Stimulated activated CD4-positive, alpha-beta T cell treated with anti-CD3 and anti-CD28 coated beads, Interleukin-12 subunit alpha, Interleukin-12 subunit beta, amount 100 ng/mL, for 4 hours (primary cell): Measurements from ENCODE around the gene DAGLB.
A peak's percentile ranks its signal among the peaks of the same experiment; 100 is the strongest.
"Not testable (repeated sequence)": the region's sequence is repeated elsewhere in the genome, so short reads cannot be mapped to it uniquely, and the experiment has no call there.

Experiments used
- DNase-seq: peaks from one replicate; pipeline ENCODE4 v3.0.0-alpha.2; 2020

Gene DAGLB

GRCh38 chr7:6460990-6461584, 13.3 kb upstream of the DAGLB start:
- no peak for DNase-seq

- DNase-seq: no peak
These were observed 12.5 kb upstream of the DAGLB start for GRCh38 chr7:6460303-6460702.

GRCh38 chr7:6458676-6459075, 10.9 kb upstream of the DAGLB start:
- DNase-seq: not testable (repeated sequence)

GRCh38 chr7:6453734-6454133, 6.0 kb upstream of the DAGLB start:
- DNase-seq: no peak

DNA sequence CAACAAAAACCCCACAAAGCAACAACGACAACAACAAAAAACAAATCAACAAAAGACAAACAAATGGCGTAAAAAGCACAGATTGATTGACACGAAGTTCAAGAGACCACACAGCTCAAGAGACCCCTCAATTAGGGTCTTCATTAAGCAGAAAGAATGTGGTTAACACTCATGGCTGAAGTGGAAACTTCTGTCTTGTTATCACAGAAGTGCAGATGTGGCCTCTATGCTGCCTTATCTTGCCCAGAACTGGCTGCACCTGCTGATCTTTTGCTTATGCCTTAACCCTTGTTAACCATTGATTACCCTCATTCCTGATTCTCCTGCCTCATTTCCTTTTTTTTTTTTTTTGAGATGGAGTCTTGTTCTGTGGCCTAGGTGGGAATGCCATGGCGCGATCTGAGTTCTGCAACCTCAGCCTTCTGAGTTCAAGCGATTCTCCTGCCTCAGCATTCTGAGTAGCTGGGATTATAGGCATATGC, 3.5 kb upstream of the DAGLB start:
- no peak for DNase-seq

- not testable (repeated sequence) for DNase-seq
These were observed 2.8 kb upstream of the DAGLB start for GRCh38 chr7:6450591-6450990.

DNA sequence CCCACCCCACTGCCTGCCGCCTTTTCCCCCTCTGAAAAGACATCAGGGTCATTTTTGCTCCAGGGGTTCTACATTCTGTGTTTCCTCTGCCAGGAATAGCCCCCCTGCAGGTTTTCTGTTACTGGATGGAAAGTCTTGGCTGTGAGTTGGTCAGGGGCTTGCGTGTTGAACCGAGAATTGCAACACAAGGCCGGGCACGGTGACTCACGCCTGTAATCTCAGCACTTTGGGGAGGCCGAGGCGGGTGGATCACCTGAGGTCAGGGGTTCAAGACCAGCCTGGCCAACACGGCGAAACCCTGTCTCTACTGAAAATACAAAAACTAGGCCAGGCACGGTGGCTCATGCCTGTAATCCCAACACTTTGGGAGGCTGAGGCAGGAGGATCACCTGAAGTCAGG, 2.1 kb upstream of the DAGLB start:
- not testable (repeated sequence) for DNase-seq

DNA sequence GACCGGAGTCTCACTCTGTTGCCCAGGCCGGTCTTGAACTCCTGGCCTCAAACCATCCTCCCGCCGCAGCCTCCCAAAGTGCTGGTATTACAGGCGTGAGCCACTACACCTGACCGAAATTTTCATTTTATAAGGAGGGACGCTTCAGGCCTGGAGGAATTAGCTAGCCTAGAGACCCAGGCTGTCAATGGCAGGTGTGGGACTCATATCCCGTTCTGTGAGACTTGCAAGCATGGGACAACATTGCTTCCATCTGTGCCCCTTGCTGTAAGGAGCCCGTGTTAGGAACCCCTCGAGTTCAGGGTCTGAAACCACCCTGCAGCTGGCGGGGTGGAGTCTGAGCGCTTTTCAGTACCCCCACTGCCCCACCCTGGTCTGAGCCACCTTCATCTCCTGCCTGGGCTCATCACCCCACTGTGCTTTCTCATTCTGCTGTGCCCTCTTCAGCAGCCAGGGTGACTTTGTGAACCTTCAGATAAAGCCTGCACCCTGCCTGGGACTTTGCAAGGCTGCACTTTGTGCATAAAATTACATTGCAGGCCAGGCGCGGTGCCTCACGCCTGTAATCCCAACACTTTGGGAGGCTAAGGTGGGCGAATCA, 1.3 kb upstream of the DAGLB start:
- no peak for DNase-seq

DNA sequence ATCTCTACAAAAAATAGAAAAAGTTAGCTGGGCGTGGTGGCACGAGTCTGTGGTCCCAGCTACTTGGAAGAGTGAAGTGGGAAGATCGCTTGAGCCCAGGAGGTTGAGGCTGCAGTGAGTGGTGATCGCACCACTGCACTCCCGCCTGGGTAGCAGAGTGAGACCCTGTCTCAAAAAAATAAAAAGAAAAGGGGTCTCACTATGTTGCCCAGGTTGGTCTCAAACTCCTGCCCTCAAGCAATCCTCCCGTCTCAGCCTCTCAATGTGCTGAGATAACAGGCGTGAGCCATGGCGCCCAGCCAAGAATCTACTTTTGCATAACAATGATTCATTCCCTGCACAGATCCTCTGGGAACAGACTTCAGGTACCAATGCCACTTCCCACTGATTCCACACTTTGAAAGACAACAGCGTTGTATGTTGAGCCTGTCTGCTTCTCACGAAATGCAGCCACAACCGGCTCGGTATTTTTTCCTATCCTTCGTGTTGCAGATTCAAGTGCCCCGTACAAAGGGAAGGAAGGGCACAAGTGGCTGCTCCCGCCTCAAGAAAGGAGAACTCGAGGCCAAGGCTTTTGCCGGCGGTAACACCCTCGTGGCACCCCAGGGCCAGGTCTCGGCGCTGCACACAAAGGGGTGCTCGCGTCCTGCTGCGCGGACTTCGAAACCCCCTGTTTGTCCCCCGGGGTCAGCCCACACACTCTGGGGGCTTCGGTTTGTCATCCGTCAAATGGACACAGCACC, 745 bp downstream of the DAGLB start:
- DNase-seq: peak; percentile 19

- DNase-seq: no peak
These were observed 3.1 kb downstream of the DAGLB start for GRCh38 chr7:6444516-6445269.

- no peak for DNase-seq
These were observed 4.3 kb downstream of the DAGLB start for GRCh38 chr7:6443372-6443941.

DNA sequence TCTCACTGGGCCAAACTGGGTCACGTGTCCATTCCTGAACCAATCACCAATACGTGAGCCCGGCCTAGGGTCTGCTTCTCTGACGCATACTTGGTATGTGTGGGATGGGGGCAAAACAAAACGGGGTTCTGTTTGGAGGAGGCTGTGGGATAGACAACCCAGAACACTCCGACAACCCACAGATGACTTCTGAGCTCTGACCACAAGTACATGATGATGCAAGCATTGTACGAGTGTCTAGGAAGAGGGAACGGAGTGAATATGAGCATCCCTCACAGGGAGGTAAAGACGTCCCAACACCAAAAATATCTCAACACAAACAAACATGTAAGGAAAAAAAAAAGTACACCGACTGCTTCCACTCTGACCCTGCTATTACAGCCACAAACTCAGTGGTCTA, 5.6 kb downstream of the DAGLB start:
- DNase-seq: no peak

GRCh38 chr7:6440381-6440780, 7.4 kb downstream of the DAGLB start:
- DNase-seq: no peak

DNA sequence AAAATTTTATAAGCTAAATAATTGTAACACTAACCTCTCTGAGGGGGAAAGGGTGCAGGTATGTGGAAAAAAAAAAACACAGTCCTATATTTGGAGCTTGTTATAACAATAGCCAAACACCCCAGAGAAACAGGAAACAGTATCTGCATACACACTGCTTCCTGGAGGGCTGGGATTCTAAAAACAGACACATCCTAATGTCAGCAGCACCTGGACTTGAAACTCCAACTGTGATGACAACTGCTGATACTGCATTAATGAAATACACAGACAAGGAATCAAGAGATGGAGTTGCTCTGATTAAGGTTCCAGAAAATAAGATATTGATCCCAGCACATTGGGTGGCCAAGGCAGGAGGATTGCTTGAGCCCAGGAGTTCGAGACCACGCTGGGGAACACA, 9.3 kb downstream of the DAGLB start:
- DNase-seq: no peak

GRCh38 chr7:6437251-6437650, 10.5 kb downstream of the DAGLB start:
- no peak for DNase-seq

DNA sequence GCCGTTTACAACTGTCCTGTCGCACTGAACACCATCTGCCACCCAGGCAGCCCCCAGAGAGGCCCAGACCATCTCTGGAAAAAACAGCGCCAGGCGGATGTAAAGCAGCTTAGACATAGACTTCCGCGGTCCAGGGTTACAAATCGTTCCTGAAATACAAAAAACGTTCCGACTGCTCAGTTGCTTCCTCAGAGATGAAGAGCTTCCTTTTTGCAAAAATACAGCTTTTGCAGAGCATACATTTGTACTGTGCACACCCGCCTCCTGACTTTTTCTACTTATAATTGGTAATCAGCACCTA, 11.4 kb downstream of the DAGLB start:
- DNase-seq: no peak

- peak; percentile 85 for DNase-seq
These were observed 12.0 kb downstream of the DAGLB start for GRCh38 chr7:6435486-6436384.

DNA sequence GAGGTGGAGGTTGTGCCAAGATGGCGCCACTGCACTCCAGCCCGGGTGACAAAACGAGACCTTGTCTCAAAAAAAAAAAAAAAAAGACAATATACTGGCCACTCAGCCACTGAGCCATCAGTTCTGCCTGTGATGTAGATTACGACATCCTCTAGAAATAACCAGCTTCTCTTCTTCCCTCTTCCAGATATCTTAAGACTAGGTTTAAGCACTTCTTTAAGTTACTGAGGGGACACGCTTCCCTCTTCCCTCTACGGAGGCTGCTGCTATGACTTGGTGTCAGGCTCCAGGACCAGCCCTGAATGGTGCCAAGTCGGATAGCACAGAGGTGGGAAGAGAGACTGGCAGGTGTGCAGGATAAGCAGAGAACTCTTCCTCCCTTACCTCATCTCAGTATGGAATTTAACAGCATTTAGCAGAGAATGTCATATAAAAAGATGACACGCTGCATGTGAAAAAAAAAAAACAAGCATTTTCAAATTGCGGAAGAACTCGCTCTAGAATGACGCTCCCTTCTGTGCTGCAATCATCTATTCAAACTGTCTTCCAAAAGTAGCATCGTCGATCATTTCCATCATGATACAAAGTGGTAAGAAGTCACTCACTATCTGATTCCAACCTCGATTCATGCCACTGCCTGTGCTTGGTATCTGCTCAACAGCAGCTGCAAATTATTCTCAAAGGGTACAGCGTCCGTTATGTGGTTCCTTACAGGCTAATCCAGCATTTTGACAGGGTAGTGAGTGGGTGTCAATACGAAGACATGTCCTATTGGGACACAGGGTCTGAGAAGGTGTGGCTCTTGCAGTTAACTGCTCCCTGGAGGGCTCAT, 13.8 kb downstream of the DAGLB start:
- DNase-seq: no peak

DNA sequence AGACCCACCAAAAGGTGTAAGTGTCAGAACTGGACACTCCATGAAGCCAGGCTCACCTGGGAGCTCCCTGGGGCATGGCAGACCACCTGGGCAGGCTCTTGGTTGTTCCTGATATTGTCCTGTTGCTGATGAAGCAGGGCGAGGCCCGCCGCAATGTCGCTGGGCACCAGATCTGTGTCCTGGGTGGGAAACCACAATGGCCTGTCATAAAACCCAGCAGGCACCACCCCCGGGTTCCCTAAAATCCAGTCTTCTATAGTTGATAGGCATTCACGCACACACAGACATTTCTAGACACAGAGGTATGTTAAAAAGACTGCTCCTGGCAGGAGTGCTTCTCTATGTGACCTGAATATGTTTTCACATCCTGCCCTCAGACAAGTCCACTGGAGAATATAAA, 15.0 kb downstream of the DAGLB start:
- DNase-seq: no peak

DNA sequence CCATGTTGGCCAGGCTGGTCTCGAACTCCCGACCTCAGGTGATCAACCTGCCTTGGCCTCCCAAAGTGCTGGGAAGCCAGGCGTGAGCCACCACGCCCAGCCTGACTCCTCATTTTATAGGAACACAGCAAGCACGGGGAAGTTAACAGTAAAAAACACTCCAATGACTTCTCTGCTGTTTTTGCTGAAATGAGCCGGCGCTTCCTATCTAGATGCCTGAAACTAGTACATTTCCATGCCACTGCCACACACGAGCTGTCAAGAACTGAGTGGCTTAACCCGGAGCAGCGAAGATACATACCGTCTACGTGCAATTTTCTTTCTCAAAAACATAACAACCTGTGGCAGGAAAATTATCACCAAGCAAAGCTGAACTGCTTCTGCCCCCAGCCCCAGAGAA, 16.8 kb downstream of the DAGLB start:
- no peak for DNase-seq

GRCh38 chr7:6430271-6430940, 17.3 kb downstream of the DAGLB start:
- DNase-seq: no peak
